ENCODE results near the gene CLDN9. TPM values are rescaled to one million over a fixed set of nuclear protein-coding genes. Genes with fewer than 3 reads are reported as not detected.
A peak's percentile ranks its signal among the peaks of the same experiment; 100 is the strongest.

Gene CLDN9
- total and polyA plus RNA-seq, 9 of the 15 experiments (the other 6 are each of a cell fraction or from before 2014, with no cell fraction given) = 0.12 to 0.44 (median 0.22) TPM; not detected in 4

GRCh38 chr16:3004781-3005284, 7.9 kb upstream of the CLDN9 start (continued):
- TF ChIP-seq ZNF318 (IDR thresholded peaks at IDR 0.05; ENCODE audit: borderline replicate concordance in 1 of 2, low read depth in 1 of 2) (0 out of 4 replicates have a peak, but pooled peaks of 1 of the 2 experiments have one; percentile 30), VEZF1 (CRISPR knock-in tag; IDR thresholded peaks at IDR 0.05) (peak; percentile 80), NKRF (IDR thresholded peaks at IDR 0.05; ENCODE audit: borderline replicate concordance) (peak; percentile 51; the same call in 1 of the 2 replicates), HDAC1 (IDR thresholded peaks at IDR 0.05) (peak in 1 of 2 experiments; percentile 67; a peak in 2 of 4 replicates), NFE2 (IDR thresholded peaks at IDR 0.05; ENCODE audit: low read depth) (peak; percentile 51), ATF7 (IDR thresholded peaks at IDR 0.05) (0 out of 2 replicates have a peak, but pooled peaks have one; percentile 29)
